GM18498 (cell line): ENCODE measurements around the gene TEX2.
"Not testable (repeated sequence)": the region's sequence is repeated elsewhere in the genome, so short reads cannot be mapped to it uniquely, and the experiment has no call there.

ENCODE experiments used
- ATAC-seq: cut with Tn5 transposase; IDR thresholded peaks from one replicate; pipeline ENCODE4 v1.9.1; 2021; ENCODE audit warnings: mild to moderate bottlenecking, moderate library complexity; ENCODE audit not compliant: unreplicated experiment

TEX2 gene

DNA sequence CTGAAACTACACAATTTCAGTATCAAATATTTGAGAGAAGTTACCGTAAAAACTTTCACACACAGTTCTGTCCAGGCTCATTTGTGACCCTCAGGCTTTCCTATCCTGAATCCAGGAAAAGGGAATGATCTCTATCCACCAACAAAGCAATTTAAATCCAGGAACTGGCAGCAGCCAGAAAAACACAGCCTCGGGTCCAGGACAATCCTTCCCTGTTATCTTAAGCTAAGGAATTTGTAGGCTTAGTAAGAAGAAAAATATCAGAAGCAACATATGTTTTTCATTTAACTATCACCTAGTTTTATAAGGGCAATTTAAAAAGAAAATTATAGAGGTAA is 47.1 kb downstream of the TEX2 start:
- ATAC-seq = no peak

DNA sequence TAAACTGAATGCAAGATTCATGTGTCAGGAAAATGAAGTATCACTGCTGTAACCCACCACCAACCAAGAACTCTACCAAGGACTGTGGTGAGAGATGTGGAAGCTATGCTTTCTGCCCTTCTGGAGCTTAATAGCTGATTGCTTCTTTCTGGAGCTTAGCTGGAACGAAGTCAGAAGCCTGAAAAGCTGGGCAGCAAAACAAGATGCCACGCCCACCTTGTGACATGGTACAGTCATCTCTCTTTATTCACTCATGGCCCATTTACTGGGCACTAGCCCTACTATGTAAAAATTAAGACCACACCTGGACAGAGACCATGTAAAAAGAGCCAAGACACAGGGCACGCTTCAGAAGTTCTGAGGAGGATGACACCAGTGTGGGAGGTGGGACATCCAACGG is 48.1 kb downstream of the TEX2 start:
- ATAC-seq = no peak

GRCh38 chr17:64213995-64214811 is 48.9 kb downstream of the TEX2 start:
- no peak for ATAC-seq

- ATAC-seq = no peak
Observed at GRCh38 chr17:64212122-64212521, 50.9 kb downstream of the TEX2 start.

GRCh38 chr17:64209983-64210382 is 53.1 kb downstream of the TEX2 start:
- ATAC-seq = no peak

- ATAC-seq = no peak
Observed at GRCh38 chr17:64209356-64209941, 53.6 kb downstream of the TEX2 start.

GRCh38 chr17:64208656-64209055 is 54.4 kb downstream of the TEX2 start:
- ATAC-seq = not testable (repeated sequence)

GRCh38 chr17:64205804-64206203 is 57.3 kb downstream of the TEX2 start:
- ATAC-seq = no peak

GRCh38 chr17:64203630-64204029 is 59.4 kb downstream of the TEX2 start:
- no peak for ATAC-seq

DNA sequence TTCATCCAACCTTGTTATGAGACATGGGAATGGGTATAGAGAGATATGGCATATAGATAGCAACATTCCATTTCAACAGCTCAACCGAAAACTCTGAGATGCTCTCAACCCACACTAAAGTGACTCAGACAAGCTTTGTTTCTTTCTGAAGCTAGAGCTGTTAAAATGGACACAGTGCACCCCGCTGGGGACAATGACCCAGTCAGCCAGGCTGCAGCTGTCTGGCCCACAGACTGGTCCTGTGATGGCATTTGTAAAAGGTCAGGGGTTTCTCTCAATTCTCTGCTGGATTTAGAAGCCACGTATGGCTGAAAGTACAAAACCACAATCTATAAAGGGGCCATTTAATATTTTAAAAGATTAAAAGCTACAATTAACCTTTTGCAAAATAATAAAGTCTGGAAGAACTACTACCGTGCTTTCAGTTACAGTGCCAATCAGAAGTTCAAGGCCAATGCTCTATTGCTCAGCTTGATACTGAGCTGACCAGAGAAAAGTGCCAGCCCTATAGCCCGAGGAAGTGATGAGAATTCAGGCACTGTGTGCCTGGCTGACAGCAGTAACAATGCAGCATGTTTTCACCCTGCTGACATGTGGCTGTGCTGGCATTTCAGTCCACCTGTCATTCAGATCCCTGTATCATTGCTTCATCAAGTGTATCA is 60.2 kb downstream of the TEX2 start:
- no peak for ATAC-seq

DNA sequence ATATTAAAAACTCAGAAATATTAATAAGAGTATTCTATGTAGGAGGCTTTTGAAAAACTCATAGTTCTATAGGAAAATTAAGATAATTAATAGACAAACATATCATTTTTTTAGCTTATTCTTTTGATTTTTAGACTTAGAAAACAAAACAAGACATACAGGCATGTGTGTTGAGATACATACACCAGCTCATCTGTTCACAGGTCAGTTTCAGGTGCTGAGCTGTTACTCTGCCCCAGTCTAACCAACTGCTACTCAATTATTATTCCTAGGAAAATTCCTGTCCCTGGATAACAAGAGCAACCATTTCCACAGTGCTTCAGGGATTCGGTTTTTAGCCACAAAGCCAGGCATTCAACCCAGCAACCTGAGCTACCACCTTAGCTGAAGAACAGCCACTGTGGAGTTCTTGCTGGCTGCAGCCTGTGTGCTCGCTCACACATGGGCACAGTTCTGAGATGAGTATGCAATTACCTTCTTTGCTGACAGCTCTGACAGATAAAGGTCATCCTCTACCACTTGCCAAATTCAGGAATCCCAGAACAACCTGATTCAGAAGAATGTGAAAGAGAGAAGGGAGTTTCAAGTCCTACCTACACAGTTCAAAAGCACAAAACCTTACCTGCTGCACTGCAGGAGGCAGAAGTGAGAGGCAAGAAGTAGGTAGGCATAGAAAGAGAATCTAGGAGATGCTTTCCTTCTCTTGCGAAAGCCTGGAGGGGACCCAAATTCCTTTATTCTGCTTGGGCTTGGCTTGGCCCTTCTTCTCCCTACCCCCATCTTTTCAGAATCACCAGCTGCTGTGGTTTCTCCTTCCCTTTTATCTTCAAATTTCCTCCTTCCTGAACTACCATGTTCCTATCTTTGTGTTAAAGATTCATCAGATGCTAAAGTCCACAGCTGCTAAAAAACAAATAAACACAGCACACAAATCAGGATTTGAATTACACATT is 62.7 kb downstream of the TEX2 start:
- ATAC-seq = no peak

DNA sequence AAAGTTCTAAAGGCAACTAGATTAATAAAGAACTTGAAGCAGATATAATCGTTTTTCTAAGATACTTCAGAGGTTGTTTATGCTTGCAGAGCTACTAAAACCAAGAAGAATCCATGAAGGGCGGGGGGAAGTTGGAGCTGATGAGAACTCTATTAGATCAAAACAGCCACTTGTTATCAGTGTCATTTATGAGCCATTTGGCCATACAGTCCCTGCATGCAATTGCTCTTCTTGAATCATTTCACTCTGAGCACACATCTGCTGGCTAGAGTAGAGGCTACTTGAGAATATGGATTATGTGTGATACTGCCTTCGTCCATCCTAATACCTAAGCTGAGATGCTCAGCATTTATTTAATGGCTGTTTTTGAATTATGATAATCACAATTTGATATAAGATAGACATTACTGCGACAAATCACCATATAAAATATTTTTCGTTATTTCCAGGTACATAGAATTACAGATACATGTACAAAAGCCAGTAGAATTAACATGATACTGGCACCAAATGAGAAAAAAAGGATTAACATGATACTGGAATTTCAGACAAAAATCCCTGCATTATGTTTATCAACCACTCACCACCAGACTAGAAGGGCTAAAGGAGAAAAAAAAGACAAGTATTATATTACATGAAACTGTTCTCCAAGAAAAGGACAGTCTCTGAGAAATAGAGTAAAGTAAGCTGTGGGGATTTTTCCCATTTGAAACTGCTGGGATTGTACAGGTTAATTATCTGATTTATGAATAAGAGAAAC is 64.5 kb downstream of the TEX2 start:
- ATAC-seq = no peak

GRCh38 chr17:64196601-64197000 is 66.5 kb downstream of the TEX2 start:
- no peak for ATAC-seq

- ATAC-seq = no peak
Observed at GRCh38 chr17:64193561-64193960, 69.5 kb downstream of the TEX2 start.

DNA sequence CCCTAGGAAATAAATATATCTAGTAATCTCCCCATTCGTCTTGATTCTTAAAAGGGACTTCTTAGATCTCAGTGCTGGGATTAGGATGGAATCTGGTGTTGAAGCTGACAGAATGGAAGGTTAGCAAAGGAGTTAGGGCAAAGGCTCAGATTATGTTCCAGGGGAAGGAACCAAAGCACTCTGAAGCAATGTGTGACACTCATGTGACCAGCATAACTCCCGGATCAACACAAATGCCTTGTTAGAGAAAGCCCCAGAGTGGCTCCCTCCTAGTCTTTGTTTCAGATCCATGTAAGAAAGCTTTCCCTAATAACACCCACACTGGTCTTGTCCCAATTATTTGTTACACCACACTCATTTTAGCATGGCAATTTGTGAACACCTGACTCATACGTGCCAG is 70.5 kb downstream of the TEX2 start:
- ATAC-seq = no peak

- ATAC-seq = no peak
Observed at GRCh38 chr17:64190472-64190871, 72.6 kb downstream of the TEX2 start.

DNA sequence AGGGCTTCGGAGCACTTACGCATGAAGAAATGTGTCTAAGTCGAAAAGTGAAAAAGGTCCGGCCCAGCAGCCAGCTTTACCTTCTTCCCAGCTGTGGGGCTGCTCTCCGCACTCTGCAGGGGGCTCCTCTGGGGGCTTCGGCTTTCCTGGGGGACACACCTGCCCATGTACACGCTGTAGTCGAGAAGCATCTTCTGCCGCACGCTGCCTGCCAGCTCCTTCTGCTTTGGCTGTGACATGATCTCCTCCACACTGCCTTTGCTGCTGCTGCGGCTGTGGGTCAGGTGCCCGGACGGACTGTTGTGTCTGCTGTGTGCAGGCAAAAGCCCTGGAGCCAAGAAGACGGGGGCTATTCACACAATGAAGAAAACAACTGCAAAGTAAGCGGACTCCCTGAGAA is 75.0 kb downstream of the TEX2 start:
- ATAC-seq = no peak

DNA sequence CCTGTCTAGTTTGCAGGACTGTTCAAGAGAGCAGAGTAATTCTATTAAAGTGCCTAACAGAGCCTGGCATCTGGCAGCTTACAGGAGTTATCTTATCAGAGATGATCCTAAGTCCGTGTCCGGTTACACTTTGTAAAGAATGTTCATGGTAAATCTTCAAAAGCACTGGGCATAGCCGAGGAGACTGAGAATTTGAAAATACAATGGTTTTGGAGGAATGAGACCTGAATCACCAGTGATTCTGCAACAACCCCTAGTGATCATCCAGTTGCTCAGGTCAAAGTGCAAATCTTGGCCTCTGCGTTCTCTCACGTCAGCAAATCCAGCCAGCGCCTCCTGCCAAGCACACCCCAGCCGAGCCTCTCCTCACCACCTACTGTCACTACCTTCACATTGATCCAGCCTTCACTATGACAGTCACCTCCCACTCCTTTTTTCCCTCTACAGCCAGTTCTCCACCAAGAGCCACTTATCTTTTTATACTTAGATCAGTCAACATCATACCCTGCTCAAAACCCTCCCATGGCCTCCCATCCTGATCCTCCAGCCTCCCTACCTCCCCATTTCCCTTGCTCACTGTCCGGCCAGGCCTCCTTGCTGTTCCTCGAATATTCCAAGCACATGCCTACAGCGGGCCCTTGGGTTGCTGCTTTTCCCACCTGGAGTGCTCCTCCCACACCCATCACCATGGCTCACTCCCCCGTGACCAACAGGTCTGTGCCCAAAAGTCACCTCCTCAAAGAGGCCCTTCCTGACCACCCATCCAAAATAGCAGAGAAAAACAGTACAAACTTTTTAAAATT is 75.8 kb downstream of the TEX2 start:
- ATAC-seq = no peak
